Astrocyte (in vitro differentiated cells and primary cell): ENCODE results near the gene GNAO1. TPM values are rescaled to one million over a fixed set of nuclear protein-coding genes. Genes with fewer than 3 reads are reported as not detected.

Experiments
- DNase-seq: peaks from one replicate; pipeline ENCODE4 v3.0.0-alpha.2; 2010; ENCODE audit warnings: low read depth
- FAIRE-seq: peaks from 2 replicates; lab custom pipeline; 2011; peaks lifted over from hg19 to GRCh38; lab: Jason Lieb, UNC
- H2AFZ ChIP-seq: 2 replicates; pipeline ENCODE4 v1.6.0; 2012; ENCODE audit warnings: low read depth, low read length, inconsistent platforms
- H3K27ac ChIP-seq: 2 replicates; pipeline ENCODE4 v1.5.1; 2011; ENCODE audit warnings: low read depth, low read length, inconsistent platforms
- H3K27me3 ChIP-seq: 2 replicates; pipeline ENCODE4 v1.6.0; 2011; ENCODE audit warnings: low read length, inconsistent platforms; ENCODE audit not compliant: insufficient read depth
- H3K36me3 ChIP-seq: 2 replicates; pipeline ENCODE4 v1.5.1; 2011; ENCODE audit warnings: low read length, inconsistent platforms; ENCODE audit not compliant: insufficient read depth
- H3K4me1 ChIP-seq: 2 replicates; pipeline ENCODE4 v1.5.1; 2011; ENCODE audit warnings: low read length, inconsistent platforms; ENCODE audit not compliant: insufficient read depth
- H3K4me2 ChIP-seq: 2 replicates; pipeline ENCODE4 v1.6.0; 2012; ENCODE audit warnings: low read length, inconsistent platforms
- H3K4me3 ChIP-seq: 2 replicates; pipeline ENCODE4 v1.5.1; 2011; ENCODE audit warnings: low read depth, mild to moderate bottlenecking, low read length, inconsistent platforms; ENCODE audit not compliant: insufficient read depth
- H3K79me2 ChIP-seq: 2 replicates; pipeline ENCODE4 v1.6.0; 2012; ENCODE audit warnings: mild to moderate bottlenecking, low read length, inconsistent platforms; ENCODE audit not compliant: insufficient read depth
- H3K9ac ChIP-seq: 2 replicates; pipeline ENCODE4 v1.6.0; 2012; ENCODE audit warnings: mild to moderate bottlenecking, low read length, inconsistent platforms
- H3K9me3 ChIP-seq: 2 replicates; pipeline ENCODE4 v1.5.1; 2012; ENCODE audit warnings: low read depth, mild to moderate bottlenecking, low read length, inconsistent platforms; ENCODE audit not compliant: insufficient read depth
- H4K20me1 ChIP-seq: 2 replicates; pipeline ENCODE4 v1.6.0; 2012; ENCODE audit warnings: low read length, inconsistent platforms; ENCODE audit not compliant: insufficient read depth
- H3K27ac Mint-ChIP-seq: one replicate; pipeline ENCODE4 v1.8.0; 2021; ENCODE audit warnings: mild to moderate bottlenecking, mixed read lengths; ENCODE audit not compliant: unreplicated experiment
- H3K27me3 Mint-ChIP-seq: one replicate; pipeline ENCODE4 v1.8.0; 2021; ENCODE audit warnings: low read depth, mixed read lengths; ENCODE audit not compliant: unreplicated experiment
- H3K36me3 Mint-ChIP-seq: one replicate; pipeline ENCODE4 v1.8.0; 2021; ENCODE audit warnings: low read depth, mixed read lengths; ENCODE audit not compliant: unreplicated experiment
- H3K4me1 Mint-ChIP-seq: one replicate; pipeline ENCODE4 v1.8.0; 2021; ENCODE audit warnings: low read depth, mixed read lengths; ENCODE audit not compliant: unreplicated experiment
- H3K4me3 Mint-ChIP-seq: one replicate; pipeline ENCODE4 v1.8.0; 2021; ENCODE audit warnings: mild to moderate bottlenecking, moderate library complexity, mixed read lengths; ENCODE audit not compliant: unreplicated experiment
- H3K9me3 Mint-ChIP-seq: one replicate; pipeline ENCODE4 v1.8.0; 2021; ENCODE audit warnings: mild to moderate bottlenecking, mixed read lengths; ENCODE audit not compliant: unreplicated experiment
- CTCF ChIP-seq: IDR thresholded peaks from 2 replicates; pipeline ENCODE4 v1.5.1; 2011; ENCODE audit warnings: low read depth, mild to moderate bottlenecking, inconsistent platforms, low read length, moderate library complexity; ENCODE audit not compliant: insufficient read depth
- EZH2 ChIP-seq: IDR thresholded peaks from 2 replicates; pipeline ENCODE4 v1.6.1; 2012; ENCODE audit warnings: mild to moderate bottlenecking, low read length, inconsistent platforms; ENCODE audit not compliant: insufficient read depth
- total RNA-seq: library from RNA; stranded (reverse); gene quantifications from 2 replicates; pipeline ENCODE4 v1.2.1, GENCODE V29; 2021

GNAO1 gene
- total RNA-seq, 1 donor from 2014 or later: 1.7 TPM

- H3K27ac ChIP-seq: peak overlapping the region; percentile 35
- FAIRE-seq (no peak), DNase-seq (peak; percentile 79)
- Mint-ChIP-seq H3K27me3 (peaks cover 5% of the 10 kb centered on the region), H3K27ac (peak overlapping the region; percentile 89), H3K9me3 (peaks cover 17% of the 10 kb centered on the region), H3K36me3 (no peaks in the 10 kb centered on the region), H3K4me3 (no peak overlapping the region), H3K4me1 (peaks cover 15% of the 10 kb centered on the region)
- H3K4me2 ChIP-seq: peak overlapping the region; percentile 36
- H3K9ac ChIP-seq: no peak overlapping the region
- no peaks in the 10 kb centered on the region for H3K27me3 ChIP-seq
- no peaks in the 10 kb centered on the region for H4K20me1 ChIP-seq
- H3K36me3 ChIP-seq: no peaks in the 10 kb centered on the region
- H3K9me3 ChIP-seq: no peaks in the 10 kb centered on the region
- no peak overlapping the region for H3K4me3 ChIP-seq
- peaks cover 15% of the 10 kb centered on the region for H3K4me1 ChIP-seq
- H2AFZ ChIP-seq: peak overlapping the region; percentile 58
- no peaks in the 10 kb centered on the region for H3K79me2 ChIP-seq
- TF ChIP-seq CTCF: peak; percentile 37
- TF ChIP-seq EZH2: no peak
These were observed 78.8 kb downstream of the GNAO1 start for GRCh38 chr16:56269811-56270684.

DNA sequence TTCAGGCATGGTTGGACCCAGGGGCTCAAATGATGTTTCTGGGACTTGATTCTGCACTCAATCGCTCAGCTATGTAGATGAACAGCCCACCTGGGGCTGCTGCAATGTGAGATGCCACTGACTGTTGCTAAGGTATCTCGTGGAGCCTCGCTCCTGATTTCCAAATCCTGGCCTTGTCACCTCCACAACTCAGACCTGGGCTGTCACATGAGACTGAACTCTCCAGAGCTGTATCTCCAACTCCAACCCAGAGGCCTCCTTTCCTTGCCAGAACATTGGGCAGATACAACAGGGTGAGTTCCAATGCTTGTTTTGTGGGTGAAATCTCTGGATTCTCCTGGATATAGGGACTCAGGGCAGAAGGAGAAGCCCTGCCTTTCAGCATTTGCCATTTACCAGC lies 79.5 kb downstream of the GNAO1 start:
- H3K27me3 Mint-ChIP-seq: peaks cover 8% of the 10 kb centered on the region
- no peaks in the 10 kb centered on the region for H3K36me3 ChIP-seq
- peaks cover 15% of the 10 kb centered on the region for H3K4me1 ChIP-seq
- no peaks in the 10 kb centered on the region for H3K79me2 ChIP-seq
- no peaks in the 10 kb centered on the region for H3K36me3 Mint-ChIP-seq
- H3K4me3 Mint-ChIP-seq: no peak overlapping the region
- no peak overlapping the region for H3K27ac ChIP-seq
- H4K20me1 ChIP-seq: no peaks in the 10 kb centered on the region
- DNase-seq (no peak), FAIRE-seq (no peak)
- no peaks in the 10 kb centered on the region for H3K9me3 ChIP-seq
- peaks cover 15% of the 10 kb centered on the region for H3K4me1 Mint-ChIP-seq
- H3K4me2 ChIP-seq: no peak overlapping the region
- H3K9ac ChIP-seq: no peak overlapping the region
- peaks cover 17% of the 10 kb centered on the region for H3K9me3 Mint-ChIP-seq
- H3K27me3 ChIP-seq: no peaks in the 10 kb centered on the region
- H3K4me3 ChIP-seq: no peak overlapping the region
- no peak overlapping the region for H3K27ac Mint-ChIP-seq
- no peak for TF ChIP-seq CTCF
- no peak for TF ChIP-seq EZH2
- H2AFZ ChIP-seq: no peak overlapping the region

DNA sequence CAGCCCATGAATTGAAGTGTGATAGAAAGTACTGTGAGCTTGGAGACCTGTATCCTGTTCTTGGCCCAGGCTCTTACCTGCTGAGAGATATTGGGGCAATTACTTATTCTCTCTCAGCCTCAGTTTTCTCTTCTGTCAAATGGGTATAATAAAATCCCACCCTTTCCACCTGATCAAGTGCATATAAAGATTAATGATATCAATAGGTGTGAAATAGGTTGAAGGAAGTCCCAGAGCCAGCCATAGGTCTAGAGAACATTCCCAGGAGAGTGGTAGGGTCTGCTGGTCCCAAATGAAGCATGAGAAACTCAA lies 81.2 kb downstream of the GNAO1 start:
- no peak overlapping the region for H3K4me3 ChIP-seq
- Mint-ChIP-seq H3K27me3 (peaks cover 8% of the 10 kb centered on the region), H3K36me3 (no peaks in the 10 kb centered on the region), H3K9me3 (peaks cover 17% of the 10 kb centered on the region), H3K4me1 (peaks cover 15% of the 10 kb centered on the region), H3K27ac (no peak overlapping the region), H3K4me3 (no peak overlapping the region)
- H3K4me1 ChIP-seq: peaks cover 15% of the 10 kb centered on the region
- no peak overlapping the region for H2AFZ ChIP-seq
- no peak for FAIRE-seq
- no peaks in the 10 kb centered on the region for H3K36me3 ChIP-seq
- TF ChIP-seq EZH2 (no peak), CTCF (no peak)
- H3K27me3 ChIP-seq: no peaks in the 10 kb centered on the region
- H3K9me3 ChIP-seq: no peaks in the 10 kb centered on the region
- no peaks in the 10 kb centered on the region for H3K79me2 ChIP-seq
- H3K9ac ChIP-seq: no peak overlapping the region
- no peak overlapping the region for H3K27ac ChIP-seq
- H4K20me1 ChIP-seq: no peaks in the 10 kb centered on the region
- no peak for DNase-seq
- H3K4me2 ChIP-seq: no peak overlapping the region
